GM21360 (cell line): ENCODE measurements around the gene ARHGAP22.

Source experiments
- ATAC-seq: cut with Tn5 transposase; IDR thresholded peaks from one replicate; pipeline ENCODE4 v1.9.1; 2021; ENCODE audit warnings: mild to moderate bottlenecking, moderate library complexity; ENCODE audit not compliant: unreplicated experiment

ARHGAP22 gene

GRCh38 chr10:48607356-48608278 is 2.7 kb upstream of the ARHGAP22 start:
- no peak for ATAC-seq

- no peak for ATAC-seq
Observed at GRCh38 chr10:48606530-48607355, 1.9 kb upstream of the ARHGAP22 start.

DNA sequence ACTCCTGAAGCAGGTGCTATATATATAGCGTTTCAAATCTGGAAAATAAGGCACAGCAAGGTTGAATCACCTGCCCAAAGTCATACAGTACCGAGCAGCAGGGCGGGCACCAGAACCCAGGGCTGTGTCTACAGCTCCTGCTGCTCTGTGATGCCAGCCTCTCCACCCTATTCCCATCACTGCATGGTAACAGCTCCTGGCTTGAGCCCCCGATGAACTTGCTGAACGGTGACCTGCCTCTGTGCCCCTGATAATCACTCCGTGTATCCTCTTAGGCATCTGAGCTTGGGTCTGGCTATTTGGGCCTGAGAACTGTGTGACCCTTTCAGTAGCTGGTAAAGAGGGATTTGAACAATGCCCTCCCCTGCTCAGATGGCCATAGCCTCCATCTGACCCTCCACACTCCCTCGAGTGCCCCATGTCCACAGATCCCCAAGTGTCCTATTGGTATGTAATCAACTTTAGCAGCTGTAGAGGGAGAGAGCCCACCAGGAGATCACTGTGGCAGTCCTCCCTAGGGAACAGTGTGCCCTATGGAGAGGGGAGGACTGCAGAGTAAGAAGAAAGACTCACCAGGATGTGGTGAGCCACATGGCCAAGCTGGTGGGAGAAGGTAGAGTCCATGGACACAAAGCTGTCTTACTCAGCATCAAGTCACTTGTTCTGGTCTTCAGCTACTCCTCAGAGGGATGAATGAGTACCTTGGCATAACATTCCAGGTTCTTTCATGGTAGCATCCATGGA is 1.1 kb upstream of the ARHGAP22 start:
- ATAC-seq, result no peak

GRCh38 chr10:48604039-48604990 is 558 bp downstream of the ARHGAP22 start:
- ATAC-seq, result no peak

GRCh38 chr10:48603421-48604038 is 1.3 kb downstream of the ARHGAP22 start:
- ATAC-seq, result no peak

GRCh38 chr10:48602401-48603135 is 2.3 kb downstream of the ARHGAP22 start:
- no peak for ATAC-seq

GRCh38 chr10:48601789-48602188 is 3.1 kb downstream of the ARHGAP22 start:
- no peak for ATAC-seq

- ATAC-seq, result no peak
Observed at GRCh38 chr10:48600645-48601505, 4.0 kb downstream of the ARHGAP22 start.

DNA sequence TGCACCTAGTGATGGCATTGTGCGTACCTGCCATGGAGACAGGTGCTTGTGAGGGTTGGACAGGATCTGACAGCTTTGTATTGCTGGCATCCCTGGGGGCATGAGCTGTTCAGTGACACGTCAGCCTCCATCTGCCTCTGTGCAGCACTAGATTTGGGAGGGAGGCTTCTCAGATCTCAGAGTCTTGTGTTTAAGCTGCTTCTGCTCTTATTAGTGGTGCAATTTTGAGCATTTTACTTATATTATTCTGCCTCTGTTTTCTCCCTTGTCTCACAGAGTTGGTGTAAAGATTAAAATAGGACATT is 5.1 kb downstream of the ARHGAP22 start:
- ATAC-seq, result no peak

DNA sequence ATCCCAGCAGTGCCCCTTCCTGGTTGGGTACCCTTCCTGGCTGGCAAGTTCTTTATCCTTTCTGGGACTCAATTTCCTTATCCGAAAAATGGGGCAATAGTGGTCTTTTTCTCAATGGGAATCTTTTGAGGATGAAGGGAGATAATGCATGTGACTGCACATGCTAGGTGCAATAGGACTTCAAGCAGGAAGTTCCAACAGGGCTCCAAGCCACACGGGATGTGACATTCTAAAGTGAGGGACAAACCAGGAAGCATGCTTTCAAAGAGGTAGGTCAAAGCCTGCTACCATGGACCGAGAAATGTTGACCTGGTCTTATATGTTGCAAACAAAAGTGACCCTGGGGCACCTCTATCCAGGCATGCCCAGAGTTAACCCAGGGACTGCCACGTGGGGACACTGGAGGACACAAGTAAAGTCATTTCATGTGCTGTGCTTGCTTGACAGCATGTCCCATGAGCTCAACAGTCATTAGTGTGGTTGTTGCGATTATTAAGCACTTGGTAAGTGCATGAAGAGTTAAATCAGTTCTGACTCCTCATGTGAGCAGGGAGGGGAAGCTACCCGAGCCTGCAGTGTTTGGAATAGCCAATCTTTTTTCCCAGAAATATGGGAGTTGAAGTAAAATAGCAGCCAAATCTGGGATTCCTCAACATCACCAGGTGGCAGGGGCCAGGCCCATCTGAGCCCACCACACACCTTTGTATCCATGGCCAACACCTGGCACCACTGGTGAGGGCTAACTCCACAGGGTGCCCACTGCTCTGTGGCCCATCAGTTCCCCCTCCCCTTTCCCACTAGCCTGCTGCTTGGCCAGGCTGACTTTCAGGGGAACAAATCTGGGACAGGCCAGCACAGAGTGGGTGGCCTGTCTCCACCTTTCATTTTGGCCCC is 5.7 kb downstream of the ARHGAP22 start:
- no peak for ATAC-seq

DNA sequence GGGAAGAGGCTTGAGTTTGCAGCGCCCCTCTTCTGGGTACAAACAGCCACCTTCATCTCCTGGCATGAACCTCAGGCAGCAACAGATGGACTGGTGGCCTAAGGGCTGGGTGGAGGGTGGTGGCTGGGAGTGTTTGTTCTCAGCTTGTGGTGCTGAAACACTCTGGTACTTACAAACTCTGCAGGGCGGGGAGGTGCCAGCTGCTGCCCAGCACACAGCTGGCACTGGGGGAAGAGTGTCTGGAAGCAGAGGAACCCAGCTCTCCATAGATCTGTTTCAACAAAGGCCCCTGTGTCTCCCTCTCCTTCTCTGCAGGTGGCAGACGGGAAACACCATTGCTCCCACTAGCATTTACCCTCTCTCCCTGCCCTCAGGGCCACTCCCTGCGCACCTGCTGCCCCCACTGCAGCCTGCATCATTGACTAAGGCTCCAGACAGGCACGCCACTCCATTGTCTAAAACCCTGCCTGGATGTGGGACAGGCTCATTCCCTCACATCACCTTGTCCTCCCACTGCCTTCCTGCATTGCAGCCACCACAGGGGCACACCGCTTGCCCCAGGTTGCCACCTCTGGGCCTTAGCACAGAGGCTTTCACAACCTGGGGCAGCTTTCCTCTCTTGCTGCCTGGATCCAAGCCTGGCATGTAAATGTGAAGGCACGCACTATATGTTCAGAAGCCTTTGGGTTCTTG is 6.5 kb downstream of the ARHGAP22 start:
- ATAC-seq, result no peak

DNA sequence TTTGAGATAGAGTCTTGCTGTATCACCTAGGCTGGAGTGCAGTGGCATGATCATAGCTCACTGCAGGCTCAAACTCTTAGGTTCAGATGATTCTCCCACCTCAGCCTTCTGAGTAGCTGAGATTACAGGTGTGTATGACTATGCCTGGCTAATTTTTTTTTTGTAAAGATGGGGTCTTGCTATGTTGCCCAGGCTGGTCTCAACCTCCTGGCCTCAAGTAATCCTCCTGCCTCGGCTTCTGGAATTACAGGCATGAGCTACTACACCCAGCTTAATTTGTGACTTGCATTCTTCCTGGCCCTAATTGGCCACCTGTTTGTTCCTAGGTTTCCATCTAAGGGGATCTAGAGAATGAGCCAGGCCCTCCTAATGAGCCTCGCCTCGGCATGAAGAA is 9.3 kb downstream of the ARHGAP22 start:
- no peak for ATAC-seq

GRCh38 chr10:48594803-48595538 is 9.9 kb downstream of the ARHGAP22 start:
- no peak for ATAC-seq

DNA sequence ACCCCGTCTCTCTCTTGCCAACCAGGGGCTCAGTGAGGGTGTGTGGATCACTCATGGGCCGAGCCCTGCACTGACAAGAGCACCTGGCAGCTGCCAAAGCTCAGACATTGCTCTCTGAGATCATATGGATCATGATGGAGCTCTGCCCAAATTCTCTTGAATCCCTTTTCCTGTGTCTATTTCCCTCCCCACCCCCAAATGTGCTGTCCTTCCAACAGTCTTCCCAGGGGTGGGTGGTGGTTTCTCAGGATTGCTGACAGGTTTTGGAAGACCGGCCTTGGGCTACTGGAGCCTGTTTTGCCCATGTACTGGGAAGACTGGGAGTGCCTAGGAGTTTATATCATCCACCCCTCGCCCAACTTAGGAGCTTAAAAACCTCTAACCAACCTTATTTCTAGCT is 10.5 kb downstream of the ARHGAP22 start:
- no peak for ATAC-seq

- no peak for ATAC-seq
Observed at GRCh38 chr10:48592346-48592745, 12.5 kb downstream of the ARHGAP22 start.

DNA sequence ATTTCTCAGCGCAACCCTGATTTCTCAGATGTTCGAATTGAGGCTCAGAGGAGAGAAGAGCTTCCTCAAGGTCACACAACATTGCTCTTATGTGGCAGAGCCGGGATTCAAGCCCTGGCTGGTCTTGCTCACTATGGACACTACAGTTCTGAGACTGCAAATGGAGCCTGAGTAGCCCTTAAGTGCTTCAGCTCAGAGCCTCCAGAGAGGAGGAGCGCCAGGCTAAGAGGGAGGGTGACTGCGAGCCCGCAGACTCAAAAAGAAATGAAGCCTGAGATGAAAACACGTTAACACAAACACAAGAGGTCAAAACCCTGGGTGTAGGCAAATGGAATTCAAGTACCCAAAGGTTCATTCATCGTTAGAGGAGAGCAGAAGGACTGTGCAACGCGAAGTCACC is 13.9 kb downstream of the ARHGAP22 start:
- ATAC-seq, result no peak
